NOMO-1 treated with dmso at 0.1 percent for 144 hours (cell line): Measurements from ENCODE around the gene TMTC4.
"Not testable (repeated sequence)": the region's sequence is repeated elsewhere in the genome, so short reads cannot be mapped to it uniquely, and the experiment has no call there.

Source experiments
- DNase-seq: peaks from one replicate; lab custom pipeline; 2025; ENCODE audit not compliant: unreplicated experiment; lab: John Stamatoyannopoulos, UW

TMTC4 gene, protein sequence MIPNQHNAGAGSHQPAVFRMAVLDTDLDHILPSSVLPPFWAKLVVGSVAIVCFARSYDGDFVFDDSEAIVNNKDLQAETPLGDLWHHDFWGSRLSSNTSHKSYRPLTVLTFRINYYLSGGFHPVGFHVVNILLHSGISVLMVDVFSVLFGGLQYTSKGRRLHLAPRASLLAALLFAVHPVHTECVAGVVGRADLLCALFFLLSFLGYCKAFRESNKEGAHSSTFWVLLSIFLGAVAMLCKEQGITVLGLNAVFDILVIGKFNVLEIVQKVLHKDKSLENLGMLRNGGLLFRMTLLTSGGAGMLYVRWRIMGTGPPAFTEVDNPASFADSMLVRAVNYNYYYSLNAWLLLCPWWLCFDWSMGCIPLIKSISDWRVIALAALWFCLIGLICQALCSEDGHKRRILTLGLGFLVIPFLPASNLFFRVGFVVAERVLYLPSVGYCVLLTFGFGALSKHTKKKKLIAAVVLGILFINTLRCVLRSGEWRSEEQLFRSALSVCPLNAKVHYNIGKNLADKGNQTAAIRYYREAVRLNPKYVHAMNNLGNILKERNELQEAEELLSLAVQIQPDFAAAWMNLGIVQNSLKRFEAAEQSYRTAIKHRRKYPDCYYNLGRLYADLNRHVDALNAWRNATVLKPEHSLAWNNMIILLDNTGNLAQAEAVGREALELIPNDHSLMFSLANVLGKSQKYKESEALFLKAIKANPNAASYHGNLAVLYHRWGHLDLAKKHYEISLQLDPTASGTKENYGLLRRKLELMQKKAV

DNA sequence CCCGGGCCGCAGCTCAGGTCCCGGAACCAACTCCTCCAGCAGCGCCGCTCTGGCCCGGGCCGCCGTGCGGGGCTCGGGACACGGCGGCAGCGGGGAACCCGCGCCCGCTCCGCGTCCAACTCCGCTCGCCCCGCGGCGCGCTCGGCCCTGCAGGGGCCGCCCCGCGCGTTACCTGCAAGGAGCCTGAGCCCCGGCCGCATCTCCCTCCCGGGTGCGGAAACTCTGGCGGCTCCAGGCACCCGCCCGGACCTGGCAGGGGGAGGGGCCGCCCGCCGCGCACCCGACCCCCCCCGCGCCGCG lies at the start of gene TMTC4:
Gene TMTC4 (minus strand): TSS at position 224 of the 300 bp plus-strand sequence. CDS start 4,433 bp downstream, outside the sequence.
- no peak for DNase-seq

DNA sequence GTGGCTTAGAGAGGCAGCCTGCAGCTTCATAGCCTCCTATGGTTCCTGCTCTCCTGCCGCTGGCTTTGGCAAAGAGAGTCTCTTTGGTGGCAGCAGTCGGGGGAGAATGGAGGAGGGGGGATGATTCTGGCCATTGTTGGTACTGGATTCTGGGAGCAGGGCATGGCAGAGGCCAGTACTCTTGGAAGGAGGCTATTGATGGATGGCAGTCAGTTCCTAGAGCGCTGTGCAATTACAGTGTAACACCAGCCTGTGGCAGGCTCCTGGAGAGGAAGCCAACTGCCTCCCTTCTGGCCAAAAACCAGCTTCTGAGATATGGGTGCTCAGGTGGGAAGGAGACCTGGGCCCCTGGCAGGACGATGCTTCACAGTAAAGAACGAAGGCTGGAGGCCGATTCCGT lies 47.9 kb upstream of the TMTC4 start:
- DNase-seq: no peak

DNA sequence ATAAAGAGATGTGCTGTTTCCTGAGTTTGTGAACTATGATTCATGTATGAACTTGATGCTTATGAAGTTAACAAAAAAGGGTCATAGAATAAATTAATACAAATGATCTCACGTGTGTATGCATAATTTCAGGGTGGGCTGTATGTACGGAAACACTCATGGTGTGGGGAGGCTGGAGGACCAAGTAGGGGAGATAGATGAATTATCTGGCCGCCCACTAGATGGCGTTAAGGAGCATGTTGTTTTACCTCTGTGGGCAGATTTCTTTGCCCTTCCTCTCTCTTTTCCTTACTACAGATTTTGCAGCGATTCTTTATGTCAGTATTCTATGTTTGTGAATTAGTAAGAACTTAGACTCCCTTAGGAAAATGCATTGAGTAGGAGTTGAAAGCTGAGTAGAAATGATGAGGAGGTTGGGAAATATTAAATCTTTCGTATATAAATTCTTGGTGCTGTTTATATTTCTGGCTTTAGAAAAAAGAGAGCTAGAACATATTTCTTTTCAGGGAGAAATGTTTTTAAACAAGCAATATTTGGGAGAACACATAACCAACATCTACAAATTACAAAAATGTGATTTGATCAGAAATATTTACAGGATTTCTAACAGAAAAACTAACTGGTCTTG lies 47.4 kb upstream of the TMTC4 start:
- DNase-seq: no peak

DNA sequence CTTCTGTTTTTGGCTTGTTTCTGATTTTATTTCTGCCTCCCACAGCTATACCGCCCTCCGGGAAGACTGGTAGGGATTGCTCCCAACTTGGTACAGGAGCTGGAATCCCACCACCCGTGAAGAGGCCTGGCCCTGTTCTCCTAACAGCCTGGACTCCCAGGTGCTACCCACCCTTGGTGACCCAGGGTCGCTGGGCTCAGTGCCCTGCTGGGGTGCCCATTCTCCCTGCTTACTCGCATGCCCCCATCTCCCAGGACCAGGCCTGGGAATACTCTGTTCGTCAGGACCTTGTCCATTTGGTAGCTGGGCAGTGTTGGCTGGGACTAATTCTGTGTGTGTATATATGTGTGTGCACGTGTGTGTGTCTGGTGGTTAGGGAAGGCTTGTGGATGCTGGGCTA lies 41.0 kb upstream of the TMTC4 start:
- no peak for DNase-seq

DNA sequence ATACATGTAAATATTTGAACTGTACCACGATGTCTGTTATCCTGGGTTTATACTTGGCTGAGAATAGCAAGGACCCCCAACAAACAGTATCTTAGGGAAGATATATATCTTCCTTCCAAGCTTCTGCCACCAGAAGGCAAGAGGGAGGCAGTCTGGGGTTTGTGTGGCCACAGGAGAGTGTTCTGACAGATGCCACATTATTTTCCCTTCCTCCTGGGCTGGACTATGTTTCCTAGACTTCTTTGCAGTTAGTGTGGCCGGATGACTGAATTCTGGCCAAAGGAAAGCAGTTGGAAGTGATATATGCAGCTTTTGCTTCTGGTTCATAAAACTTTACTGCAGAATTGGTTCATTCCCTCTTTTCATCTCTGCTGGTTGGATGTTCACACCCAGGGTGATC lies 39.9 kb upstream of the TMTC4 start:
- DNase-seq: no peak

DNA sequence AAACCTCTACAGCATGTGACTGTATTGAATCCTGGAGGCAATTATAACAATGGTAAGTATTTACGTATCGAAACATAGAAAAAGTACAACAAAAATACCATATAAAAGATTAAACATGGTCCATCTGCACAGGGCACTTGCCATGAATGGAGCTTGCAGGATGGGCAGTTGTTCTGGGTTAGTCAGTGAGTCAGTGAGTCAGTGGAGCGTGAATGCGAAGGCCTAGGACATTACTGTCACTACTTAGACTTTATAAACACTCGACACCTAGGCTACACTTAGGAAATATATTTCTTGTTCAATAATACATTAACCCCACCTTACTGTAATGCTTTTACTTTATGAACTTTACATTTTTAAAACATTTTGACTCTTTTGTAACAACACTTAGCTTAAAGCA lies 35.6 kb upstream of the TMTC4 start:
- DNase-seq: no peak

DNA sequence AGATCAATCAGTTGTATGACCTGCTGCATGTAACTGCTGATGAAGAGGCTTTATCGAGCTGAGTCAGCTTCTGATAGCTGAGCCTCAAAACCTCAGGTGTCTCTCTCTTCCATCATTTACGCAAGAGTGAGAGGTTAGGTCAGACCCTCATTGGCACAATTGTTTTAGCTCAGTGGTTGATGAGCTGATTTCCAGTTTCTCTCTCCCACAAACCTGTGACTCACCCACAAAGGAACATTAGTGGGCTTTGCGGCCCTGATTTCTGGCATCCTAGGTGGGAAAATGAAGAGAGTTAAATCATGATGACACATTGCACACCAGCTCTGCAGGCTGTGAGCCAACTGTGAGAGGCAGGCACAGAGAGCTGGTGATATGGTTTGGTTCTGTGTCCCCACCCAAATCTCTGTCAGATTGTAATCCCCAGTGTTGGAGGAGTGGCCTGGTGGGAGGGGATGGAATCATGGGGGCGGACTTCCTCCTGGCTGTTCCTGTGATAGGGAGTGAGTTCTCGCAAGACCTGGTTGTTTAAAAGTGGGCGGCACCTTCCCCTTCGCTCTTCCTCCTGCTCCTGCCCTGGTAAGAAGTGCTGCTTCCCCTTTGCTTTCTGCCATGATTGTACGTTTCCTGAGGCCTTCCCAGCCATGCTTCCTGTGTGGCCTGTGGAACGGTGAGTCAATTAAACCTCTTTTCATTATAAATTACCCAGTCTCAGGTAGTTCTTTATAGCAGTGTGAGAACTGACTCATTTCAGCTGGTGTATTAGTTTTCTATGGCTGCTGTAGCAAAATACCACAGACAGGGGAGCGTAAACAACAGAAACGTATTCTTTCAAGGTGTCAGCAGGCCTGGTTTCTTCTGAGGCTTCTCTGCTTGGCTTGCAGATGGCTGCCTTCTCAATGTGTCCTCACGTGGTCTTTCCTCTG lies 33.5 kb upstream of the TMTC4 start:
- DNase-seq: no peak

DNA sequence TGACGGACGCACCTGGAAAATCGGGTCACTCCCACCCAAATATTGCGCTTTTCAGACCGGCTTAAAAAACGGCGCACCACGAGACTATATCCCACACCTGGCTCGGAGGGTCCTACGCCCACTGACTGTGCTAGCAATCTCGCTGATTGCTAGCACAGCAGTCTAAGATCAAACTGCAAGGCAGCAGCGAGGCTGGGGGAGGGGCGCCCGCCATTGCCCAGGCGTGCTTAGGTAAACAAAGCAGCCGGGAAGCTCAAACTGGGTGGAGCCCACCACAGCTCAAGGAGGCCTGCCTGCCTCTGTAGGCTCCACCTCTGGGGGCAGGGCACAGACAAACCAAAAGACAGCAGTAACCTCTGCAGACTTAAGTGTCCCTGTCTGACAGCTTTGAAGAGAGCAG lies 23.7 kb upstream of the TMTC4 start:
- DNase-seq: not testable (repeated sequence)

DNA sequence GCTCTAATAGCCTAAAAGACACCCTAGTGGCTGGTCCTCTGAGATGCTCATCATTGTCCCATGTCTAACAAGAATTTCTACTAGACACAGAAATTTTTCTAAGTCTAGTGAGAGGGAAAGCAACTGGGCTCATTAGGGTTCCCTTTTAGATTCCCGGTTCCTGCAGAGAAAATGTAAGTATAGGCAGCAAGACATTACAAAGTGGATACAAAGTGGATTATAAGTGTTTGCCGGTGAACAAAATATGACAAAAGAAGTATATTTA lies 20.8 kb upstream of the TMTC4 start:
- DNase-seq: no peak

DNA sequence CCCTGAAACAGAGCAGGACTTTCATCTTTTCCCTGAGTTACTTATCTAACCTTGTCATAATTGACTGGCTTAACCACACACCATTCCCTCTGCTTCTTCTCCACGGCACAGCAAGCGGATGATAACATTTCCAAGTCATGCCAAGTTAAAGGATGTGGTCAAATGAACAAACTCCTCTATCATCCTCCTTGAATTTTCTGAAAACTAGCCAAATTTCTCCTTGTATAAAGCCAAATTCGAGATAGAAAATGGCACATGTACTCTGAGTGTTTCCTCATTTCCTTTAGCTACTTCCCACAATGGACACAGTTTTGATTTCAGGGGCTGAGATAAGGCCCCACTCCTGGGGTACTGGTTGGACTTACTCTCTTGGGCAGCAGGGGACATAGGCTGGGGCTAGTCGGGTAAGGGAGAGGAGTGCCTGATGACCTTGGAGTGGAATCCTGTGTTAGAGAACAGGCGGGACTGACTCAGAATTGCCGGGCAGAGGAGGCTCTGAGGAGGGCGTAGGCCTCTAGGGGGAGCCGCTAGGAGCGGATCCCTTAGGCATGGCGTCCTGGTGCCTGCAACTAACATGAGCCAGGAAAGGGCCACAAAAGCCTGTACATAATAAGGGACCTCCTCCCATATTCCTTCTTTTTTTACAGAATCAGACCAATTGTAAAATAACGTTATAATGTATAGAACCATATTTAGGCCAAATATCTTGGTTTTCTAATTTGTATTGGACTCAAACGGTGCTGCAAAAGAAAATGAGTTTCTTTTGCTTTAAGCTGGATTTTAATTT lies 20.3 kb upstream of the TMTC4 start:
- no peak for DNase-seq

DNA sequence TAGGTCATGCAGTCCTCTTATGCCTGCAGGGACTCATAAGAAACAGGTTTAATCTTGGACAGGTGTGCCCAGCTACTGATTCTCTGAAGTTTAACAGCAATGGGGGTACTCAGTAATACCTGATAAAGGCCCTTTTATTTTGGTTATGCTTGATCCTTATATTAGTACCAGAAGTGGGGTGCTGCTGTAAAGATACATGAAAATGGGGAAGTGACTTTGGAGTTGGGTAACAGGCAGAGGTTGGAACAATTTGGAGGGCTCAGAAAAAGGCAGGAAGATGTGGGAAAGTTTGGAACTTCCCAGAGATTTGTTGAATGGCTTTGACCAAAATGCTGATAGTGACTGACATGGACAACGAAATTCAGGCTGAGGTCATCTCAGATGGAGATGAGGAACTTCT lies 14.6 kb upstream of the TMTC4 start:
- DNase-seq: no peak

DNA sequence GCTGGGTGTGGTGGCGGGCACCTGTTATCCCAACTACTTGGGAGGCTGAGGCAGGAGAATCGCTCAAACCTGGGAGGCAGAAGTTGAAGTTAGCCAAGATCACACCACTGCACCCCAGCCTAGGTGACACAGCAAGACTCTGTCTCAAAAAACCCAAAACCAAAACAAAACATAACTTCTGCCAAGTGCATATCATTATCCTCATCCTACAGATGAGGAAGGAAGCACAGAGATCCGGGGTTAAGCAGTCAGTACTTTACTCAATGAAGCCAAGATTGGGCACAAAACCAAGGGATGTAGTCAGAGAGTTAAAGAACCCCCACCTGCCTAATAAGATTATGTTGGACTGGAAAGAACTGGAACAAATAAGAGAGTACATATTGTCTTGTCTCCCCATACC lies 5.5 kb upstream of the TMTC4 start:
- no peak for DNase-seq

DNA sequence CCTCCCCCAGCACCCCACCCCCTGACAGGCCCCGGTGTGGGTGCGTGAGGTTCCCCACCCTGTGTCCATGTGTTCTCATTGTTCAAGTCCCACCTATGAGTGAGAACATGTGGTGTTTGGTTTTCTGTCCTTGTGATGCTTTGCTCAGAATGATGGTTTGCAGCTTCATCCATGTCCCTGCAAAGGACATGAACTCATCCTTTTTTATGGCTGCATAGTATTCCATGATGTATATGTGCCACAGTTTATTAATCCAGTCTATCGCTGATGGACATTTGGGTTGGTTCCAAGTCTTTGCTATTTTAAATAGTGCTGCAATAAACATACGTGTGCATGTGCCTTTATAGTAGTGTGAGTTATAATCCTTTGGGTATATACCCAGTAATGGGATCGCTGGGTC lies 2.5 kb upstream of the TMTC4 start:
- not testable (repeated sequence) for DNase-seq

DNA sequence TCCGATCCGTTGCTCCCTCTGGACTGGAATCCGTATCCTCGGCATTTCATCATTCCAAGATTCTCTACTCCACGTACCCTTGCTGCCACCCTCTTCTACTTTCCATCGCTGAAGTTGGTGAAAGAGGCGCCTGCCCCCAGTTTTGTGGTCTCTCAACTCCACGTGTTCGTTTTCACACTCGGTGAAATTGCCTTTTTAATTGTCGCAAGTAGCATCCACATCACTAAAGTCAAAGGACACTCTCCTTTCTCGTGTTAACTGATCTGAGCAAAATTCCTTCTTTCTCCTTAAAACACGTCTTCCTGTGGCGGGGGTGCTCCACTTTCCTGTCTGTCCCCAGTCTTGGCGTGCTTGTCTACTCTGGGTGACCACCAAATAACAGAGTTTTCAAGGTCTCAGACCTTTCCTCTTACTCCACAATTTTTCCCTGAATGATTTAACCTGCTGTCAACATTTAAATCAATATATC lies 1.1 kb upstream of the TMTC4 start:
- DNase-seq: no peak

DNA sequence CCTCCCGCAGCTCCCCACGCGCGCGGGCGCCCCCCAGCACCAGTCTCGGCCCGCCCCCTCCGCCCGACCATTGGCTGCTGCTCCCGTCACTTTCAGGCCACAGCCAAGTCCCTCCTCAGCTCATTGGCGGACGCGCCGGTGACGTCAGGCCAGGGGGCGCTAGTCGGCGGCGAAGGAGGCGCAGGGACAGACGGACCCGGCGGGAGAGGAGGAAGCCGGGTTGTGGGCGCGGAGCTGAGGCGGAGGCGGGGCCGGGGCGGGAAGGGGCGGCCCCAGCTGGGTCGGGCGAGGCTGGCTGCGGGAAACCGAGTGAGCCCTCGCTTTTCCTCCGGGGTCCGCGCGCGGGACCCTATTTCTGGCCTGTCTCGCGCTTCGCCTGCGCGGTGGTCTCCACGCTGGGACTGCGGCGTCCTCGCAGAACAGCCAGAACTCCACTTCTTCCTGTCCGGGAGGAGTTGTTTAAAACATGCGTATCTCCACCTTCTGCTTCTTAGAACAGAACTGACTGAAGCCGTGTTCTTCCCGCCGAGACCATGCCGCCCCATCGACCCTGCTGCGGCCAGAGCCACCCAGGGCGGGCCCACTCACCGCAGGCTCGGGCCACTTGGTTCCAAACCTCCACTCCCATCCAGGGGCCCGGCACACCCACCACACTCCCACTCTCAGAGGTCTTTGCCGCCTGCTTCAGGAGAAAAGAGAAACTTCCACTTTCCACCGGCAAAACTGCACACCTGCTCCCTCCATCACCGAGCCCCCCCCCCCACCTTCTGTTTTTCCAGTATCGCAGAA lies 471 bp upstream of the TMTC4 start:
- DNase-seq: peak; percentile 98

DNA sequence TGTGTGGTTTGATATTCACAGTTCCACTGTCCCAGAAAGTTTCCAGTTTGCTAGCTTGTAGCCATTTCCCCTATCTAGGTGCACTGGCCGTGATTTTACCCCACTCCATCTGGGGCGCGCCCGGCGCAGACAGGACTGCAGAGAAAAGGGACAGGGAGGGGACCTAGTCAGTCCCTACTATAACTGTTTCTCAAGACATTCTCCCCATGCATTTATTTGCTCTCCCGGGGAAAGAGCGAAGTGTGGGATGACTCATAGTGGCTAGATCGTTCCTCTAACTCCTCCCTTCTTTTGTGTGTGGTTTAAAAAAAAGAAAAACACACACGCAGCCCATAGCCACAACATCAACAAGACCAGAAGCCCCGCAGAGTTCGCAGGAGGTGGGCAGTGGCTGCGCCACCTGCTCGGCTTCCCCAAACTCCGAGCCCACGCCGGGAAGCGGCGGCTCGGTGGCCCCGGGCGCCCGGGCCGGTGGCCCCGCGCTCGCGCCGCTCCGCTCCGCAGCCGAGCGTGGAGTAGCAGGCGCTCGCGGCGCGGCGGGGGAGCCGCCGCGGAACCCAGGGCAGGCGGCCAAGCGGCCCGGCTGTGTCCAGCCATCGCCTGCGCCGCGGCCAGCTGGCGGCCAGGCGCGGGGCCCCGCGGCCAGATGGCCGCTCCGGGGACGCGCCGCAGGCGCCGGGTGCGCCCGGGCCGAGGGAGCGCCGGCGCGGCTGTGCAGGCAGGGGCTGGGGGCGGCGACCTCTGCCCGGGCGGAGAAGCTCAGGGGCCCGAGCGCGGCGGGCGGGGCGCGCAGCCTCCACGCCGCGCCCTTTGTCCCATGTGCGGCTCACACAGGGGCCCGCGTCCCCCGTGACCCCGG lies 653 bp downstream of the TMTC4 start:
- peak; percentile 53 for DNase-seq

DNA sequence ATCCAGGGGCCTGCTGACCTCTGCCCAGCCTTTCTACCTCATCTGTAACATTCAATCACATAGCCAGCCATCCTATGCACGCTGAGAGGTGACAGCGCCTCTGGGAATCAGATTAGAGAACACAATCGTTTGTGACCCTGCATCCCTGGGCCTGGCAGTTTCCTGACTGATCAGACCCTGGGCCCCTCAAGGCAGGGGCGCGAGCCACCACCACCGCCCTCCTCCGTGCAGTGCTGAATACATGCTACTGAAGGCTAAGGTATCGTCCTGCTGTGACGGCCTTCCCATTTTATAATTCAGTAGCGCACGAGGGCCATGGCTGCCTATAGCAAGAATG lies 1.3 kb downstream of the TMTC4 start:
- no peak for DNase-seq

DNA sequence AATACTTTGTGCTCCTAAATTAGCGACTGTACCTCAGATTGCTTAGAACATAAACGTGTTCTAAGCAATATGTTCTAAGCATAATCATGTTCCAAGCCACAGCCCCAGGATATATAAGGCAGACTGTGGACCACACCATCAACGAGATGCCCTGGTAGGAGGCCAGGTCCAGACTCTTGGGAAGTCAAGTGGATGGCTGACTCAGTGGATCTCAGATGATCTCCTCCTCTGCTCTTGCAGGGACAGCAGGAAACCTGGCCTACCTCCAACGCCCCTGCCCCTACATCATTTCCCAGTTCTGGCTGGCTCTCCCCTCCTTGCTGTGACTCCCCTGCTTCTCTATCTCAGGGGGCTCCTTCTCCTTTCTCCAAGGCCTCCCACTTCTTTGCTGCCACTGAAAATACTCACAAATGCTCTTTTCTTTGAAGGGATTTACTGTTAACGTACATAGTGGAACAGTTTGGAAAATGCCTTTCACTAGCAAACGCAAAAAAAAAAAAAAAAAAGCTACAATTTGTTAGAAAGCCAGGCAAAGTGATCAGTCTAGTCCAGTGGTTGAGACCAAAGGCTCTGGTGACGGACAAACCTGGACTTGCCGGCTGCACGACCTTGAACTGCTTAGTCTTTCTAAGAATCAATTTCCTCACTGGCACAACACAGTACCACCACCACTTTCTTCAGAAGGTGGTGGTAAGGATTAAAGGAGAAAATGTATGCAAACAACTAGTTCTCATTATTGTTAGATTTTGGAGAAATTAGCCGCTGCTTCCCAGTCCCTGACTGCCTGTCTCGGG lies 3.0 kb downstream of the TMTC4 start:
- no peak for DNase-seq
